T-helper 1 cell treated with Interleukin-12 subunit alpha and Interleukin-12 subunit beta and Interleukin-4 antibody, amounts not matched to agents 30 ng/mL and 1 ng/mL, for 36 hours (primary cell): ENCODE measurements around the gene ZNF335. TPM values are rescaled to one million over a fixed set of nuclear protein-coding genes. Genes with fewer than 3 reads are reported as not detected.

Experiments
- intact Hi-C: fragments of 100-400 bp; cut with micrococcal nuclease; formaldehyde crosslinking; loops from one replicate; pipeline ENCODE4 v1.15.1; 2024
- total RNA-seq: library from RNA; stranded (reverse); gene quantifications from 2 replicates; pipeline ENCODE4 v1.2.3, GENCODE V29; 2022

The ZNF335 gene, protein sequence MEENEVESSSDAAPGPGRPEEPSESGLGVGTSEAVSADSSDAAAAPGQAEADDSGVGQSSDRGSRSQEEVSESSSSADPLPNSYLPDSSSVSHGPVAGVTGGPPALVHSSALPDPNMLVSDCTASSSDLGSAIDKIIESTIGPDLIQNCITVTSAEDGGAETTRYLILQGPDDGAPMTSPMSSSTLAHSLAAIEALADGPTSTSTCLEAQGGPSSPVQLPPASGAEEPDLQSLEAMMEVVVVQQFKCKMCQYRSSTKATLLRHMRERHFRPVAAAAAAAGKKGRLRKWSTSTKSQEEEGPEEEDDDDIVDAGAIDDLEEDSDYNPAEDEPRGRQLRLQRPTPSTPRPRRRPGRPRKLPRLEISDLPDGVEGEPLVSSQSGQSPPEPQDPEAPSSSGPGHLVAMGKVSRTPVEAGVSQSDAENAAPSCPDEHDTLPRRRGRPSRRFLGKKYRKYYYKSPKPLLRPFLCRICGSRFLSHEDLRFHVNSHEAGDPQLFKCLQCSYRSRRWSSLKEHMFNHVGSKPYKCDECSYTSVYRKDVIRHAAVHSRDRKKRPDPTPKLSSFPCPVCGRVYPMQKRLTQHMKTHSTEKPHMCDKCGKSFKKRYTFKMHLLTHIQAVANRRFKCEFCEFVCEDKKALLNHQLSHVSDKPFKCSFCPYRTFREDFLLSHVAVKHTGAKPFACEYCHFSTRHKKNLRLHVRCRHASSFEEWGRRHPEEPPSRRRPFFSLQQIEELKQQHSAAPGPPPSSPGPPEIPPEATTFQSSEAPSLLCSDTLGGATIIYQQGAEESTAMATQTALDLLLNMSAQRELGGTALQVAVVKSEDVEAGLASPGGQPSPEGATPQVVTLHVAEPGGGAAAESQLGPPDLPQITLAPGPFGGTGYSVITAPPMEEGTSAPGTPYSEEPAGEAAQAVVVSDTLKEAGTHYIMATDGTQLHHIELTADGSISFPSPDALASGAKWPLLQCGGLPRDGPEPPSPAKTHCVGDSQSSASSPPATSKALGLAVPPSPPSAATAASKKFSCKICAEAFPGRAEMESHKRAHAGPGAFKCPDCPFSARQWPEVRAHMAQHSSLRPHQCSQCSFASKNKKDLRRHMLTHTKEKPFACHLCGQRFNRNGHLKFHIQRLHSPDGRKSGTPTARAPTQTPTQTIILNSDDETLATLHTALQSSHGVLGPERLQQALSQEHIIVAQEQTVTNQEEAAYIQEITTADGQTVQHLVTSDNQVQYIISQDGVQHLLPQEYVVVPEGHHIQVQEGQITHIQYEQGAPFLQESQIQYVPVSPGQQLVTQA (N-terminal part only)
- total RNA-seq = 42.0 and 43.3 TPM in 2 replicates

- intact Hi-C loops = loop anchor here (1.0 to 2.0 kb wide), 14 partner anchors 15 to 717 kb away; partner anchors contain the start of genes ACOT8, ELMO2, SYS1 and TP53RK
Observed at GRCh38 chr20:45971675-45972499, at the start of gene ZNF335. ZNF335 (minus strand) TSS chr20:45972203; CDS start chr20:45971410, 793 bp downstream.

GRCh38 chr20:46020555-46020954, 48.6 kb upstream of the ZNF335 start:
- intact Hi-C loops = loop anchor here (5.0 kb wide), 2 partner anchors 83 to 342 kb away; no protein-coding TSS in a partner anchor

- intact Hi-C loops = no loop called here
Observed at GRCh38 chr20:46018611-46019010, 46.6 kb upstream of the ZNF335 start.

- intact Hi-C loops = no loop called here
Observed at GRCh38 chr20:46018112-46018511, 46.1 kb upstream of the ZNF335 start.

- intact Hi-C loops = no loop called here
Observed at GRCh38 chr20:46017272-46017671, 45.3 kb upstream of the ZNF335 start.

DNA sequence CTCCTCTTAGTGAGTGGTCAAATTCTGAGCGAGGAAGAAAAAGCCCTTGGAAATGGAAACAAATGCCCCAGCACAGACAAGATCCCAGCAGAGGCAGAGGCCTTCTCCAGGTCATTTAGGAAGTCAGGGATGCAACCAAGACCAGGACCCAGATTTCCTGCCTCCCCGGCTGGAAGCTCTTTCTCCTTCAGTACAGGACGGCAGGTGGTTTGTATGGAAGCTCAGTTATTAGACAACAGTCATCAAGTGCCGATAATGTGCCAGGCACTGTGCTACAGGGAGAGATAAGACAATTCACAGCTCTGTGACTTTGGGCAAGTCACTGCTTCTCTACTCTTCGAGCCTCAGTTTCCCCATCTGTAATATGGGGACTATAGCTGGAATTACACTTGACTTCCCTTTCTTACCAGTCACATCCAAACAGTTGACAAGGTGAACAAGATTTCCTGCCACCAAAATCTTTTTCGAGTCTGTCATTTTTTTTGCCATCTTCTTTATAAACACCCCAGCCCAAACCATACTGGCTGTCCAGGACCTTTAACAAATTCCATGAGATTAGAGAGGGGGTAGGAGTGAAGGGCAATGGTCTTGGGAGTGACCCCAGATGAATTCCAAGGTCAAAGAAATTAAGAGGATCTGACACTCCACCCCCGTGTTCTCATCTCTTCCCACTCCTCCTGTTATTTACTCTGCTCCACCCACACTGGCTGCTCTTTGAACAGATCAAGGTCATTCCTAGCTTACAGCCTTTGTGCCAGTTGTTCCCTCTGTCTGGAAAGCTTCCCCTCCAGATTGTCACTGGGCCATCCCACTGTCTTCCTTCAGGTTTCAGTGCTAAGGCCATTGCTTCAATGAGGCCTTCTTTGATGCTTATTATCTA, 42.8 kb upstream of the ZNF335 start:
- intact Hi-C loops = loop anchor here (1.0 to 5.0 kb wide), 4 partner anchors 72 to 978 kb away; no protein-coding TSS in a partner anchor

DNA sequence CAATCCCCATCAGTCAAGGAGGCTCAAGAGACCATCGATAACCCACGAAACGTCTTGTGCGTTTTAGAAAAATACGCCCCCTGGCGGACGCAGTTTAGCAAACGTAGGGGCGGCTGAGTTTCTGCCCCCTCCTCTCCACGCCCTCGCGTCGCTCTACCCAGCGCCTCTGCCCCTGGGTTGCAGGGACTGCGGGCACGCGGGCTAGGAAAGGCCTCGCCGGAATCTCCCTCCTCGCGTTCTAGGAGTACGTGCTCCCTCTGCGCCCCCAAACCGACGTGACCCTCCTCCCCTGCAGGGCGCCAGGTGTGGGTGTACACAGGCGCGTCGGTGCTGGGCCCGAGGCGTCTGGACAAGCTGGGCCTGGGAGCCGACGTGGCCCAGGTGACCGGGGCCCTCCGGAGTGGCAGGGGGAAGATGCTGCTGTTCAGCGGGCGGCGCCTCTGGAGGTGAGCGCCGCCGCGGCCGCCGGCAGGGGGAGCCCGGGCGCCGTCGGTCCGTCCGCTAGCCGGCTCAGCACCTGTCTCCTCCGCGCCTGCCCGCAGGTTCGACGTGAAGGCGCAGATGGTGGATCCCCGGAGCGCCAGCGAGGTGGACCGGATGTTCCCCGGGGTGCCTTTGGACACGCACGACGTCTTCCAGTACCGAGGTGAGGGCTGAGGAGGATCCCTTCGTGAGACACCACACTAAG, 42.0 kb upstream of the ZNF335 start:
- intact Hi-C loops = loop anchor here (1.0 to 5.0 kb wide), 10 partner anchors 15 to 978 kb away; partner anchors contain the start of genes DNTTIP1, UBE2C and WFDC3

- intact Hi-C loops = loop anchor here (1.0 to 5.0 kb wide), 7 partner anchors 15 to 979 kb away; partner anchors contain the start of genes DNTTIP1, UBE2C and WFDC3
Observed at GRCh38 chr20:46013322-46013828, 41.4 kb upstream of the ZNF335 start.

DNA sequence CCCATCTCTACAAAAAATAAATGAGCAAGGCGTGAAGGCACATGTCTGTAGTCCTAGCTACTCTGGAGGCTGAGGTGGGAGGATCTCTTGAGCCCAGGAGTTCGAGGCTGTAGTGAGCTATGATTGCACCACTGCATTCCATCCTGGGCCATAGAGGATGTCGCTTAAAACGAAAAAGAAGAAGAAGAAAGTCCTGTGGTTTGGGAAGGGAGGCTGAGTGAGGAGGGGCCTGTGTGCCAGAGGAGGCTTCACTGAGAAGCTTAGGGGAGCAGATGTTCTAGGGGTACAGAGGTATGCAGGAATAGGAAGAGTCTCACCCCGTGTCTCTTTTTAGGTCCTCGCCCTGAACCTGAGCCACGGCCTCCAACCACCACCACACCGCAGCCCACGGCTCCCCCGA, 40.9 kb upstream of the ZNF335 start:
- intact Hi-C loops = loop anchor here (1.0 to 5.0 kb wide), 7 partner anchors 14 to 979 kb away; partner anchors contain the start of genes DNTTIP1, UBE2C and WFDC3

GRCh38 chr20:46011631-46012482, 39.9 kb upstream of the ZNF335 start:
- intact Hi-C loops = loop anchor here (2.0 to 5.0 kb wide), 6 partner anchors 13 to 980 kb away; partner anchors contain the start of genes DNTTIP1, UBE2C and WFDC3

GRCh38 chr20:46010491-46011391, 38.7 kb upstream of the ZNF335 start:
- intact Hi-C loops = loop anchor here (5.0 kb wide), 1 partner anchor 982 kb away; no protein-coding TSS in a partner anchor

GRCh38 chr20:46009816-46010215, 37.8 kb upstream of the ZNF335 start:
- intact Hi-C loops = loop anchor here (5.0 kb wide), 1 partner anchor 982 kb away; no protein-coding TSS in a partner anchor

- intact Hi-C loops = no loop called here
Observed at GRCh38 chr20:46007671-46008070, 35.7 kb upstream of the ZNF335 start.

DNA sequence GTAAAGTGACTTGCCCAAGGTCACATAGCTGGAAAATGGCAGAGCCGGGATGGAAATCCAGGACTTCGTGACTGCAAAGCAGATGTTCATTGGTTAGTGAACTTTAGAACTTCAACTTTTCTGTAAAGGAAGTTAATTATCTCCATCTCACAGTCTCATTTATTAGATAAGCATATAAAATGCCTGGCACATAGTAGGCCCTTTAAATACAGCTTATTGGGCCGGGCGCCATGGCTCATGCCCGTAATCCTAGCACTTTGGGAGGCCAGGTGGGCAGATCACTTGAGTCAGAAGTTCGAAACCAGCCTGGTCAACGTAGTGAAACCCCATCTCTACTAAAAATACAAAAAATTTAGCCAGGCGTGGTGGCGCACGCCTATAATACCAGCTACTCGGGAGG, 35.0 kb upstream of the ZNF335 start:
- intact Hi-C loops = no loop called here

- intact Hi-C loops = no loop called here
Observed at GRCh38 chr20:46006022-46006705, 34.2 kb upstream of the ZNF335 start.
